IMR-90 (cell line): ENCODE data around the gene ROR2. TPM values are rescaled to one million over a fixed set of nuclear protein-coding genes. Genes with fewer than 3 reads are reported as not detected.

ENCODE experiments used
- ATAC-seq: fragments of 200-7000 bp; cut with Tn5 transposase; 2 replicates; pipeline ENCODE4 v1.9.1; 2020; ENCODE audit warnings: low read depth, mild to moderate bottlenecking, moderate library complexity
- BruUV-seq: library from RNA; stranded (reverse); fragments of 400-500 nt; replicated peaks from 2 replicates; lab custom pipeline; 2021; lab: Mats Ljungman, UMichigan
- CTCF ChIA-PET: fragments of 300-600 bp; formaldehyde crosslinking; extraction: SDS; loops from one replicate; lab custom pipeline; 2021; ENCODE audit warnings: antibody characterized with exemption; lab: Yijun Ruan, JAX
- POLR2A ChIA-PET: fragments of 300-600 bp; sonication (Branson Sonifier 250); formaldehyde crosslinking; loops from one replicate; lab custom pipeline; 2022; ENCODE audit warnings: antibody characterized with exemption; ENCODE audit not compliant: unreplicated experiment; lab: Charles Lee
- DNase-seq: peaks from one replicate; pipeline ENCODE4 v3.0.0; 2013
- H2AFZ ChIP-seq: replicated peaks from 2 replicates; pipeline ENCODE3; 2013; ENCODE audit warnings: low read length, mild to moderate bottlenecking; ENCODE audit not compliant: poor library complexity
- H2AK5ac ChIP-seq: 2 replicates; pipeline ENCODE4 v1.6.1; 2013; ENCODE audit warnings: low read depth, low read length, inconsistent platforms
- H2AK9ac ChIP-seq: replicated peaks from 2 replicates; pipeline ENCODE3; 2013; ENCODE audit warnings: mild to moderate bottlenecking, low read depth, low read length, moderate library complexity; ENCODE audit not compliant: poor library complexity
- H2BK120ac ChIP-seq: 2 replicates; pipeline ENCODE4 v1.6.1; 2013; ENCODE audit warnings: low read depth, low read length, inconsistent platforms
- H2BK15ac ChIP-seq: 3 replicates; pipeline ENCODE4 v1.6.1; 2013; ENCODE audit warnings: low read depth, low read length, inconsistent platforms
- H2BK20ac ChIP-seq: 2 replicates; pipeline ENCODE4 v1.6.1; 2013; ENCODE audit warnings: low read depth, mild to moderate bottlenecking, inconsistent platforms, low read length, moderate library complexity
- H2BK5ac ChIP-seq: 2 replicates; pipeline ENCODE4 v1.6.1; 2013; ENCODE audit warnings: mild to moderate bottlenecking, low read depth, low read length, inconsistent platforms; ENCODE audit not compliant: poor library complexity, severe bottlenecking
- H3K14ac ChIP-seq: replicated peaks from 2 replicates; pipeline ENCODE4 v1.6.1; 2013; ENCODE audit warnings: low read depth, low read length, inconsistent platforms
- H3K18ac ChIP-seq: 2 replicates; pipeline ENCODE4 v1.6.1; 2013; ENCODE audit warnings: low read depth, low read length, control low read depth
- H3K23ac ChIP-seq: 2 replicates; pipeline ENCODE4 v1.6.1; 2013; ENCODE audit warnings: low read depth, low read length, inconsistent platforms
- H3K27ac ChIP-seq: 2 replicates; pipeline ENCODE4 v1.5.1; 2013; ENCODE audit warnings: mild to moderate bottlenecking, control low read depth, low read length; ENCODE audit not compliant: insufficient read depth
- H3K27me3 ChIP-seq: 2 replicates; pipeline ENCODE4 v1.6.1; 2013; ENCODE audit warnings: low read length; ENCODE audit not compliant: control insufficient read depth, insufficient read depth
- H3K36me3 ChIP-seq: 2 replicates; pipeline ENCODE4 v1.6.1; 2013; ENCODE audit warnings: low read length, mixed read lengths; ENCODE audit not compliant: control insufficient read depth, insufficient read depth
- H3K4ac ChIP-seq: 2 replicates; pipeline ENCODE4 v1.6.1; 2013; ENCODE audit warnings: low read depth, low read length, inconsistent platforms
- H3K4me1 ChIP-seq: 2 replicates; pipeline ENCODE4 v1.6.1; 2013; ENCODE audit warnings: low read length, mixed read lengths; ENCODE audit not compliant: control insufficient read depth, insufficient read depth
- H3K4me2 ChIP-seq: 2 replicates; pipeline ENCODE4 v1.6.1; 2013; ENCODE audit warnings: low read depth, mild to moderate bottlenecking, control low read depth, low read length, moderate library complexity
- H3K4me3 ChIP-seq: 2 replicates; pipeline ENCODE4 v1.5.1; 2013; ENCODE audit warnings: low read depth, mild to moderate bottlenecking, control low read depth, low read length, moderate library complexity; ENCODE audit not compliant: insufficient read depth
- H3K56ac ChIP-seq: 2 replicates; pipeline ENCODE4 v1.6.1; 2013; ENCODE audit warnings: low read length, inconsistent platforms; ENCODE audit not compliant: insufficient read depth; ENCODE audit errors: extremely low read depth
- H3K79me1 ChIP-seq, 2 experiments: 2 replicates each; pipeline ENCODE4 v1.6.1; 2013; ENCODE audit warnings: low read length in 2 of 2, inconsistent platforms in 1 of 2, low read depth in 1 of 2
- H3K9ac ChIP-seq: 2 replicates; pipeline ENCODE4 v1.6.1; 2013; ENCODE audit warnings: low read depth, low read length, control low read depth
- H3K9me1 ChIP-seq: 2 replicates; pipeline ENCODE4 v1.6.1; 2013; ENCODE audit warnings: low read length, inconsistent platforms; ENCODE audit not compliant: insufficient read depth
- H3K9me3 ChIP-seq: 2 replicates; pipeline ENCODE4 v1.6.1; 2013; ENCODE audit warnings: low read length; ENCODE audit not compliant: control insufficient read depth, insufficient read depth
- H4K20me1 ChIP-seq: 2 replicates; pipeline ENCODE4 v1.6.1; 2013; ENCODE audit warnings: low read length, inconsistent platforms; ENCODE audit not compliant: insufficient read depth
- H4K5ac ChIP-seq: 2 replicates; pipeline ENCODE4 v1.6.1; 2013; ENCODE audit warnings: mild to moderate bottlenecking, low read depth, low read length, control low read depth
- H4K8ac ChIP-seq, 2 experiments: 2 replicates each; pipeline ENCODE4 v1.6.1; 2013; ENCODE audit warnings: low read depth in 2 of 2, low read length in 2 of 2, control low read depth in 1 of 2, inconsistent platforms in 1 of 2
- H4K91ac ChIP-seq: 2 replicates; pipeline ENCODE4 v1.6.1; 2013; ENCODE audit warnings: low read depth, low read length, inconsistent platforms; ENCODE audit not compliant: insufficient read depth
- POLR2A ChIP-seq: IDR thresholded peaks from 2 replicates; pipeline ENCODE4 v1.6.1; 2012; ENCODE audit warnings: mild to moderate bottlenecking, low read depth, low read length
- RAD21 ChIP-seq: IDR thresholded peaks from 2 replicates; pipeline ENCODE4 v1.6.1; 2012; ENCODE audit warnings: low read length, improper control_type of control experiment
- SMC3 ChIP-seq: fragments of 150-350 bp; IDR thresholded peaks from 2 replicates; pipeline ENCODE4 v1.6.1; 2016; ENCODE audit warnings: low read depth, mild to moderate bottlenecking, antibody characterized with exemption, low read length, moderate library complexity
- WGBS, 2 experiments: methylation state at CpG; one replicate each; pipeline versions ENCODE4 v1.1.5 to v1.1.7; 2013; ENCODE audit warnings: missing lambda C conversion rate in 2 of 2; ENCODE audit not compliant: insufficient read length in 1 of 2; ENCODE audit errors: extremely low coverage in 2 of 2; 5-methylcytosine and 5-hydroxymethylcytosine counted together
- dilution Hi-C: fragments of 300-500 bp; cut with HindIII; formaldehyde crosslinking; loops from one replicate; pipeline ENCODE4 v1.14.3; 2018; ENCODE audit warnings: low sequenced_read_pairs; ENCODE audit not compliant: unreplicated experiment
- in situ Hi-C: fragments of 300-500 bp; cut with MboI; formaldehyde crosslinking; loops from 3 replicates; pipeline ENCODE4 v1.14.3; 2019; ENCODE audit warnings: low sequenced_read_pairs, inconsistent platforms, mixed read lengths
- intact Hi-C: fragments of 100-400 bp; cut with micrococcal nuclease; formaldehyde crosslinking; loops from 2 replicates; pipeline ENCODE4 v1.10.0; 2022
- polyA plus RNA-seq, 3 experiments: library from polyadenylated mRNA; depleted of rRNA; stranded (reverse); fragments of >200 nt; gene quantifications; 2 replicates each; pipeline ENCODE4 v1.2.3, GENCODE V29; 2012; ENCODE audit warnings: low replicate concordance in 1 of 3
- total RNA-seq: library from RNA; depleted of rRNA; stranded (reverse); fragments of >200 nt; gene quantifications from 2 replicates; pipeline ENCODE4 v1.2.3, GENCODE V29; 2012
- TF ChIP-seq, protein P1 (sequence below): conservative IDR thresholded peaks from 2 replicates; pipeline ENCODE4 v1.5.1; 2012; ENCODE audit warnings: mild to moderate bottlenecking, low read depth, low read length, improper control_type of control experiment

The ROR2 gene
- total and polyA plus RNA-seq, 2 of the 4 experiments (the other 2 are of a cell fraction) = 2.3 to 4.8 TPM

DNA sequence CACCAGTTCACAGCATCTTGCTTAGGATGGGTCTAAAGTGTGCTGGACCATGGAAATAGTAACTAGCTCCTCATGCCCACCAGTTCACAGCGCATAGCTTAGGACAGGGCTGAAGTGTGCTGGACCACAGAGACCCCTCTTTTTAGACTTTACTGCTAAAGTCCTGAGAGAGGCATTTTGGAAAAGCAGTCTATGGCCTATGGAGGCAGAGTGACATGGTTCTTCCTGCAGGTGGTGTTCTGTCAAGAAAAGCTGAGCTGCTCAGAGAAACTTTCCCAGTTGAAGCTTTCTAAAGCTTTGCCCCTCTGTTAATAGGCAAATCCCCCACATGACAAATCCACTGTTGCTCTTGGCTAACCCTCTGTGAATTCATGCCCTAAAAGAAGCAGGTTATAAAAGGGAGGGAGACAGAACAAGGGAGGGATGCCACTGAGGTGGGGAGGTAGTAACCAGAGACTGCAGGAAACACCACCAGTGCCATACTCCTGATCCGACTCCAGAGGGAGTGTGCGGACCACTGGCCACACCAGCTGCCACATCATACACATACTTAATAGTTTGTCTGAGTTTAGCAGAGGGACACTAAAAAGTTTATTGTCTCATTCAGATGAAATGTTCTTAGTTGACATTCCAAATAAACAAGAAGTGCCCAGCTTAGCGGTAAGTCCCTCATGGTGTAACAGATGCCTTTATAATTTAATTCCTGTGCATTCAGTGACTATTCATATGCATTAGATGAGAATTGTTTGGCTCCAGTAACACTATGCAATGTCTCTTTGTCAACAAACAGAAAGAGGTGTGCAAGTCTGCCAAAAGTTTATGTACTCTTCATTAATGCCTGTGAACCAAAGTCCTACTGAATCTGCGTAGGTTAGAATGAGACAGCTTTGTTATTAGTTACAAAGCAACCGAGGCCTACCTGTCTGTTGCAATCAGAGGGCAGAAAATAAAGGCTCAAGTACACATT is 290.2 kb downstream of the ROR2 start:
- Histone ChIP-seq H3K36me3 (no peaks in the 10 kb centered on the region), H4K91ac (no peak overlapping the region), H2BK120ac (no peak overlapping the region), H3K4me1 (no peaks in the 10 kb centered on the region), H3K4me2 (no peak overlapping the region), H3K9me3 (no peaks in the 10 kb centered on the region), H3K18ac (no peak overlapping the region), H4K20me1 (no peaks in the 10 kb centered on the region), H4K8ac (no peak overlapping the region), H2BK15ac (no peak overlapping the region), H2AK5ac (no peak overlapping the region), H4K5ac (no peak overlapping the region), H3K27me3 (peaks cover 13% of the 10 kb centered on the region), H3K27ac (no peak overlapping the region), H2BK20ac (no peak overlapping the region), H3K9ac (no peak overlapping the region), H3K4me3 (no peak overlapping the region), H2BK5ac (no peak overlapping the region), H3K14ac (no peak overlapping the region), H2AFZ (no peak overlapping the region), H3K4ac (no peak overlapping the region), H2AK9ac (no peak overlapping the region), H3K23ac (no peak overlapping the region), H3K9me1 (no peaks in the 10 kb centered on the region), H3K79me1 (no peaks in the 10 kb centered on the region), H3K56ac (no peak overlapping the region)
- WGBS, 2 experiments = no CpG with 5 or more reads among the region's 6 CpGs
- POLR2A ChIA-PET = interaction anchor here (0.6 kb wide), 1 partner anchor 407 kb away, joined by 4 read pairs; no protein-coding TSS in a partner anchor
- dilution Hi-C loops (loop anchor here (25.0 kb wide), 1 partner anchor 148 kb away; no protein-coding TSS in a partner anchor), intact Hi-C loops (no loop called here), in situ Hi-C loops (no loop called here)
- TF ChIP-seq POLR2A (no peak), SMC3 (peak; percentile 60), RAD21 (peak; percentile 79)
- TF ChIP-seq, protein P1, sequence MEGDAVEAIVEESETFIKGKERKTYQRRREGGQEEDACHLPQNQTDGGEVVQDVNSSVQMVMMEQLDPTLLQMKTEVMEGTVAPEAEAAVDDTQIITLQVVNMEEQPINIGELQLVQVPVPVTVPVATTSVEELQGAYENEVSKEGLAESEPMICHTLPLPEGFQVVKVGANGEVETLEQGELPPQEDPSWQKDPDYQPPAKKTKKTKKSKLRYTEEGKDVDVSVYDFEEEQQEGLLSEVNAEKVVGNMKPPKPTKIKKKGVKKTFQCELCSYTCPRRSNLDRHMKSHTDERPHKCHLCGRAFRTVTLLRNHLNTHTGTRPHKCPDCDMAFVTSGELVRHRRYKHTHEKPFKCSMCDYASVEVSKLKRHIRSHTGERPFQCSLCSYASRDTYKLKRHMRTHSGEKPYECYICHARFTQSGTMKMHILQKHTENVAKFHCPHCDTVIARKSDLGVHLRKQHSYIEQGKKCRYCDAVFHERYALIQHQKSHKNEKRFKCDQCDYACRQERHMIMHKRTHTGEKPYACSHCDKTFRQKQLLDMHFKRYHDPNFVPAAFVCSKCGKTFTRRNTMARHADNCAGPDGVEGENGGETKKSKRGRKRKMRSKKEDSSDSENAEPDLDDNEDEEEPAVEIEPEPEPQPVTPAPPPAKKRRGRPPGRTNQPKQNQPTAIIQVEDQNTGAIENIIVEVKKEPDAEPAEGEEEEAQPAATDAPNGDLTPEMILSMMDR = peak; percentile 67
- ATAC-seq (peak; percentile 98), DNase-seq (peak; percentile 55)
- no TSS peak for BruUV-seq
- CTCF ChIA-PET = interaction anchor here (0.5 to 1.1 kb wide), 7 partner anchors 8 to 76 kb away, joined by 3 to 6 read pairs (median 4); no protein-coding TSS in a partner anchor
